ENCODE results near the gene PRKACG.
A peak's percentile ranks its signal among the peaks of the same experiment; 100 is the strongest.

The PRKACG gene

DNA sequence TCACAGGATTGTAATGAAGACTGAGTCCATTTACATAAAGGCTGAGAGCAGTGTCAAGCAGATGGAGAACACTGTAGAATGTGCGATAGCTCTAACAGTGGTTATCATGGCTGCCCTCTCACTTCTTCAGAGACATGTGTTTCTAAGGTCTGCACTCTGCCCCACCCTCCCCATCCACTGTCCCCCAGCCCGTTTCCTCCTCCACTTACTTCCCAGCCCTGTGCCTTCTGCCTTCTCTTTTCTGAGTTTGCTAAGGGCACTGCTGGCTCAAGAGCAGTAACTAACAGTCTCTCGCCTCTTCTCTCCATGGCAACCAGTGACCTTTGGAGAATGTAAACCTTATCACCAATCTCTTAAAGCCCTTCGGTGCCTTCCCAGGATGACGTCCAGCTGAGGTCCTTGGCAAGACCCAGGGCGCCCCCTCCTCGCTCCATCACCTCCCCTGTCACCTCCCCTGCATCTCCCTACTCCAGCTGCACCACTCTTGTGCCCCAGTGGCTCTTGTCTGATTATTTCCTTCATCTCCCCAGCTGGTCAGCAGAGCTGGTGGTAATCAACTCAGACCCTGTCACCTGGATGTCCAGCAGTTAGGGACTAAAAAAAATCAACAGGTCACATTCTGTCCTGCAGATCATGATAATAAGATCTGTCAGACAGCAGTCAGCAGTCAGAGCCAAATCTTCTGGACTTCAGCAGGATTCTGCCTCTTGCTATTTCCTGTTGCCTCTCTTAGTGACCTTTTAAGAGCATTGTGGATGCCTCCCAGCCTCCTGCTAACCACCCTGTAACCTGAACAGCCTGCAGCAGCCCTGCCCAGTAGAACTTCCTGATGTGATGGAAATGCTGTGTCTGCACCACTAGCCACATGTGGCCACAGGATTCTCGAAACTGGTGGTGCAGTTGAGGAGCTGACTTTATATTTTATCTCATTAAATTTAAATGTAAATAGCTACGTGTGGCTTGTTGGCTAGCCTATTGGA is 30.6 kb upstream of the PRKACG start:
- Histone ChIP-seq H3K4me3 (ENCODE audit: low read length) (no peak overlapping the region), H3K36me3 (ENCODE audit: control insufficient read depth, insufficient read depth, low read length, severe bottlenecking) (peaks cover 20% of the 10 kb centered on the region), H3K27me3 (replicated peaks; ENCODE audit: control insufficient read depth, insufficient read depth, low read length) (no peaks in the 10 kb centered on the region), H3K9me3 (ENCODE audit: control insufficient read depth, low read length) (no peaks in the 10 kb centered on the region), H3K9ac (ENCODE audit: low read length) (no peak overlapping the region), H3K4me1 (ENCODE audit: control insufficient read depth, insufficient read depth, low read length) (no peaks in the 10 kb centered on the region)
- peak; percentile 9 for DNase-seq (ENCODE audit: low read depth)

DNA sequence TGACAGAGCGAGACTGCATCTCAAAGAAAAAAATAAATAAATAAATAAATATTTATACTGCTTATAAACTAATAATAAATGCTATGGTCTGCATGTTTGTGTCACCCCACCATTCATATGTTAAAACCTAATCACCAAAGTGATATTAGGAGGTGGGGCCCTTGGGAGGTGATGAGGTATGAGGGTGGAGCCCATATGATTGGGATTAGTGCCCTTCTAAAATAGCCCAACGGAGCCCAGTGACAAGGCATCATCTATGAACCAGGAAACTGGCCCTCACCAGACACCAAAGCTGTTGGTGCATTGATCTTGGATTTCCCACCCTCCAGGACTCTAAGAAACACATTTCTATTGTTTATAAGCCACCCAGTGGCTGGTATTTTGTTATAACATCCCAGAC is 26.7 kb upstream of the PRKACG start:
- peaks cover 5% of the 10 kb centered on the region for H3K4me1 ChIP-seq (ENCODE audit: control insufficient read depth, insufficient read depth, low read length)
- no peaks in the 10 kb centered on the region for H3K27me3 ChIP-seq (replicated peaks; ENCODE audit: control insufficient read depth, insufficient read depth, low read length)
- H3K9ac ChIP-seq (ENCODE audit: low read length), result no peak overlapping the region
- no peak for DNase-seq (ENCODE audit: low read depth)
- H3K36me3 ChIP-seq (ENCODE audit: control insufficient read depth, insufficient read depth, low read length, severe bottlenecking), result no peaks in the 10 kb centered on the region
- H3K9me3 ChIP-seq (ENCODE audit: control insufficient read depth, low read length), result no peaks in the 10 kb centered on the region
- H3K4me3 ChIP-seq (ENCODE audit: low read length), result no peak overlapping the region

DNA sequence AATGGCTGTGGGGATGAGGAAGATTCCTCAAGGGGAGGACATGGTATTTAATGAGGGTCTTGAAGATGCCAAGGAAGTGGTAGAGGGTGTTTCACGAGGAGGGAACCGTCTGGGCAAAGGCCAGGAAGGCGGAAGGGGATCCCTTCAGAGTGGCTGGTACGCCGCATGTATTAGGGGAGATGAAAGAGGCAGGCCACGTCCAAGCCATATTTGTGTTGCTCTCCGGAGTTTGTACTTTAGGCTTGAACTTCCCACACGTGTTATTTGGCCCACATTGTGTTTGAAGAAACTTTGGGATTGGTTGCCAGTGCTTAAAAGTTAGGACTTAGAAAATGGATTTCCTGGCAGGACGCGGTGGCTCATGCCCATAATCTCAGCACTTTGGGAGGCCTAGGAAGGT is 22.9 kb upstream of the PRKACG start:
- Histone ChIP-seq H3K9me3 (ENCODE audit: control insufficient read depth, low read length) (no peaks in the 10 kb centered on the region), H3K36me3 (ENCODE audit: control insufficient read depth, insufficient read depth, low read length, severe bottlenecking) (no peaks in the 10 kb centered on the region), H3K27me3 (replicated peaks; ENCODE audit: control insufficient read depth, insufficient read depth, low read length) (no peaks in the 10 kb centered on the region), H3K9ac (ENCODE audit: low read length) (peak overlapping the region; percentile 99), H3K4me3 (ENCODE audit: low read length) (peak overlapping the region; percentile 98), H3K4me1 (ENCODE audit: control insufficient read depth, insufficient read depth, low read length) (peaks cover 5% of the 10 kb centered on the region)
- no peak for DNase-seq (ENCODE audit: low read depth)

DNA sequence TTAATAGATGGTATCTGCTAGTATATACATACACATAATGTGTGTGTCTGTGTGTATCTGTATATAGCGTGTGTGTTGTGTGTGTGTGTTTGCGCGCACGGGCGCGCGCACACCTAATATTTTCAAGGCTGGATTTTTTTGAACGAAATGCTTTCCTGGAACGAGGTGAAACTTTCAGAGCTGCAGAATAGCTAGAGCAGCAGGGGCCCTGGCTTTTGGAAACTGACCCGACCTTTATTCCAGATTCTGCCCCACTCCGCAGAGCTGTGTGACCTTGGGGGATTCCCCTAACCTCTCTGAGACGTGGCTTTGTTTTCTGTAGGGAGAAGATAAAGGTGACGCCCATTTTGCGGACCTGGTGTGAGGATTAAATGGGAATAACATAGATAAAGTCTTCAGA is 22.4 kb upstream of the PRKACG start:
- H3K36me3 ChIP-seq (ENCODE audit: control insufficient read depth, insufficient read depth, low read length, severe bottlenecking), result no peaks in the 10 kb centered on the region
- no peaks in the 10 kb centered on the region for H3K9me3 ChIP-seq (ENCODE audit: control insufficient read depth, low read length)
- H3K9ac ChIP-seq (ENCODE audit: low read length), result peak overlapping the region; percentile 99
- peaks cover 5% of the 10 kb centered on the region for H3K4me1 ChIP-seq (ENCODE audit: control insufficient read depth, insufficient read depth, low read length)
- no peaks in the 10 kb centered on the region for H3K27me3 ChIP-seq (replicated peaks; ENCODE audit: control insufficient read depth, insufficient read depth, low read length)
- H3K4me3 ChIP-seq (ENCODE audit: low read length), result peak overlapping the region; percentile 98
- DNase-seq (ENCODE audit: low read depth), result no peak

DNA sequence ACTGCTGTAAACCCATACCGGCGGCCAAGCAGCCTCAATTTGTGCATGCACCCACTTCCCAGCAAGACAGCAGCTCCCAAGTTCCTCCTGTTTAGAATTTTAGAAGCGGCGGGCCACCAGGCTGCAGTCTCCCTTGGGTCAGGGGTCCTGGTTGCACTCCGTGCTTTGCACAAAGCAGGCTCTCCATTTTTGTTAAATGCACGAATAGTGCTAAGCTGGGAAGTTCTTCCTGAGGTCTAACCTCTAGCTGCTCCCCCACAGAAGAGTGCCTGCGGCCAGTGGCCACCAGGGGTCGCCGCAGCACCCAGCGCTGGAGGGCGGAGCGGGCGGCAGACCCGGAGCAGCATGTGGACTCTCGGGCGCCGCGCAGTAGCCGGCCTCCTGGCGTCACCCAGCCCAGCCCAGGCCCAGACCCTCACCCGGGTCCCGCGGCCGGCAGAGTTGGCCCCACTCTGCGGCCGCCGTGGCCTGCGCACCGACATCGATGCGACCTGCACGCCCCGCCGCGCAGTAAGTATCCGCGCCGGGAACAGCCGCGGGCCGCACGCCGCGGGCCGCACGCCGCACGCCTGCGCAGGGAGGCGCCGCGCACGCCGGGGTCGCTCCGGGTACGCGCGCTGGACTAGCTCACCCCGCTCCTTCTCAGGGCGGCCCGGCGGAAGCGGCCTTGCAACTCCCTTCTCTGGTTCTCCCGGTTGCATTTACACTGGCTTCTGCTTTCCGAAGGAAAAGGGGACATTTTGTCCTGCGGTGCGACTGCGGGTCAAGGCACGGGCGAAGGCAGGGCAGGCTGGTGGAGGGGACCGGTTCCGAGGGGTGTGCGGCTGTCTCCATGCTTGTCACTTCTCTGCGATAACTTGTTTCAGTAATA is 21.8 kb upstream of the PRKACG start, which contains the start of gene FXN:
Gene FXN, plus strand, starts transcription at position 315 of the 871 bp plus-strand sequence. Its CDS starts 31 bp downstream, at position 346.
- peaks cover 10% of the 10 kb centered on the region for H3K4me1 ChIP-seq (ENCODE audit: control insufficient read depth, insufficient read depth, low read length)
- no peaks in the 10 kb centered on the region for H3K36me3 ChIP-seq (ENCODE audit: control insufficient read depth, insufficient read depth, low read length, severe bottlenecking)
- peak; percentile 88 for DNase-seq (ENCODE audit: low read depth)
- H3K9me3 ChIP-seq (ENCODE audit: control insufficient read depth, low read length), result no peaks in the 10 kb centered on the region
- H3K4me3 ChIP-seq (ENCODE audit: low read length), result peak within 1 kb of the TSS; percentile 98
- H3K9ac ChIP-seq (ENCODE audit: low read length), result peak within 1 kb of the TSS; percentile 99
- no peaks in the 10 kb centered on the region for H3K27me3 ChIP-seq (replicated peaks; ENCODE audit: control insufficient read depth, insufficient read depth, low read length)

DNA sequence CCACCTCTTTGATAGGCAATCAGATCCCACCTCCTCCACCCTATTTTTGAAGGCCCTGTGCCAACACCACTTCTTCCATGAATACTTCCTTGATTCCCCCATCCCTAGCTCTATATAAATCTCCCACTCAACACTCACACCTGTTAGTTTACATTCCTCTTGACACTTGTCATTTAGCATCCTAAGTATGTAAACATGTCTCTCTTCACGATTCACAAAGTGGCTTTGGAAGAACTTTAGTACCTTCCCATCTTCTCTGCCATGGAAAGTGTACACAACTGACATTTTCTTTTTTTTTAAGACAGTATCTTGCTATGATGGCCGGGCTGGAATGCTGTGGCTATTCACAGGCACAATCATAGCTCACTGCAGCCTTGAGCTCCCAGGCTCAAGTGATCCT is 20.2 kb upstream of the PRKACG start:
- Histone ChIP-seq H3K36me3 (ENCODE audit: control insufficient read depth, insufficient read depth, low read length, severe bottlenecking) (no peaks in the 10 kb centered on the region), H3K9ac (ENCODE audit: low read length) (no peak overlapping the region), H3K4me1 (ENCODE audit: control insufficient read depth, insufficient read depth, low read length) (peaks cover 10% of the 10 kb centered on the region), H3K4me3 (ENCODE audit: low read length) (no peak overlapping the region), H3K9me3 (ENCODE audit: control insufficient read depth, low read length) (peaks cover 6% of the 10 kb centered on the region), H3K27me3 (replicated peaks; ENCODE audit: control insufficient read depth, insufficient read depth, low read length) (no peaks in the 10 kb centered on the region)
- no peak for DNase-seq (ENCODE audit: low read depth)

DNA sequence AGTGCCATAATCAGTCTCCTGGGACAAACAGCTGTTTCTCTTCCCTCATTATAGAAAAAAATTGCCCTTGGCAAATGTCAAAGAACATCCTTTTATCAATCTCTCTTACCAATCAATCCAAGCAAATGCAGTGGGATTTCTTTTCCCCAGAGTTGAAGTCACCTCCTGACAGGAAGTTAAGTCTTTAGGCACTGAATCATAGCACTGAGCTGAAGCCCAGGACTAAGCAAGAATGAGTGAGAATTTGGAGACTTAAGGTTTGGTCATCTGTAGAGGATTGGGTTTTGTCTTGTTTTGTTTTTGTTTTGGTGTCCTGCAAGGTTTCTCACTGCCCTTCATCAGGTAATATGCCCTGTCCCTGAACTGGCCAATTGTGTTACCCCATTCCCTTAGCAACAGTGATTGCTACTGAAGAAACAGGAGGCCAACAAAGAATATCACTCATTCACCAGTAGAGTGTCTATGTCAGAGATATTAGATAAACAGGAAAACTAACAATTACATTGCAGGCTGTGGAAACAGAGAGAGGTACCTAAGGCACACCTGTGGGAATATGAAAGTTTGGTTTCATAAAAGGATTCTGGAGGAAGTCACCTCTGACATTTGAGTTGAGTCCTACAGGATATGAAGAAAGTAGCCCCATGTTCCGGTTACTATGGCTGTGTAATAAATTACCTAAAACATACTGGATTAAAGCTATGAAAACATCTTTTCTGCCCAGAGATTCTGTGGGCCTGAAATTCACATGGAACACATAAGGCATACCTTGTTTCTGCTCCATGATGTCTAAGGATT is 17.1 kb upstream of the PRKACG start:
- Histone ChIP-seq H3K9me3 (ENCODE audit: control insufficient read depth, low read length) (peaks cover 6% of the 10 kb centered on the region), H3K36me3 (ENCODE audit: control insufficient read depth, insufficient read depth, low read length, severe bottlenecking) (no peaks in the 10 kb centered on the region), H3K4me3 (ENCODE audit: low read length) (no peak overlapping the region), H3K27me3 (replicated peaks; ENCODE audit: control insufficient read depth, insufficient read depth, low read length) (peaks cover 2% of the 10 kb centered on the region), H3K9ac (ENCODE audit: low read length) (no peak overlapping the region), H3K4me1 (ENCODE audit: control insufficient read depth, insufficient read depth, low read length) (peaks cover 4% of the 10 kb centered on the region)
- DNase-seq (ENCODE audit: low read depth), result peak; percentile 8

DNA sequence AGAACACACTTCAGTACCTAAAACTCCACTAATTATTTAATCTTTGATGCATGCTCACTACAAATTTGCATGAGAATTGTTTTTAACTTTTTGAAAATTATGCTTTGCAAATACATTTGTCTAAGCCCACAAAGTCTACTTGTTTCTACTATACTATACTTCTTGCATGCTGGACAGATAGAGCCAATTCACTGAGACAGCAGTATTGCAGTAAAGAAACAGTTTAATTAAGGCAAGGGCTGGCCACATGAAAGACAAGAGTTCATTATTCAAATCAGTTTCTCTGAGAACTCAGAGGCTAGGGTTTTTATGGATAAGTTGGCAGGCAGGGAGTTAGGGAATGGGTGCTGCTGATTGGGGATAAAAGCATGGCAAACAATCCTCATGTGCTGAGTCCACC is 15.6 kb upstream of the PRKACG start:
- peaks cover 6% of the 10 kb centered on the region for H3K9me3 ChIP-seq (ENCODE audit: control insufficient read depth, low read length)

DNA sequence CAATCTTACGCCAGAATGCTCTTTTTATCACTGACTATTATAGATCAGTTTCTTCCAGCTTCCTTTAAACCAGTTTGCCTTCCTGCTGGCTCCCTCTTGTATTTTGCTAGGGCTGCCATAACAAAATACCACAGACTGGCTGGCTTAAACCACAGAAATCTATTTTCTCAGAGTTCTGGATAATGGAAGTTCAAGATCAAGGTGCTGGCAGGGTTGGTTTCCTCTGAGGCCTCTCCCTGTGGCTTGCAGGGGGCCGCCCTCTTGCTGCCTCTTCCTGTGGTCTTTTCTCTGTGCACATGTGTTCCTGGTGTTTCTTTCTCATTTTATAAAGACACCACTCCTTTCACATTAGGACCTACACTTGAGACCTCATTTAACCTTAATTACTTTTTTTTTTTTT is 14.8 kb upstream of the PRKACG start:
- Histone ChIP-seq H3K4me1 (ENCODE audit: control insufficient read depth, insufficient read depth, low read length) (peaks cover 4% of the 10 kb centered on the region), H3K27me3 (replicated peaks; ENCODE audit: control insufficient read depth, insufficient read depth, low read length) (peaks cover 17% of the 10 kb centered on the region), H3K36me3 (ENCODE audit: control insufficient read depth, insufficient read depth, low read length, severe bottlenecking) (no peaks in the 10 kb centered on the region), H3K9ac (ENCODE audit: low read length) (no peak overlapping the region), H3K9me3 (ENCODE audit: control insufficient read depth, low read length) (peaks cover 6% of the 10 kb centered on the region), H3K4me3 (ENCODE audit: low read length) (no peak overlapping the region)
- DNase-seq (ENCODE audit: low read depth), result no peak

More for the DNA sequence above, 15.6 kb upstream of the PRKACG start:
- no peak overlapping the region for H3K4me3 ChIP-seq (ENCODE audit: low read length)
- peaks cover 9% of the 10 kb centered on the region for H3K27me3 ChIP-seq (replicated peaks; ENCODE audit: control insufficient read depth, insufficient read depth, low read length)
- H3K9ac ChIP-seq (ENCODE audit: low read length), result no peak overlapping the region
- no peaks in the 10 kb centered on the region for H3K36me3 ChIP-seq (ENCODE audit: control insufficient read depth, insufficient read depth, low read length, severe bottlenecking)
- H3K4me1 ChIP-seq (ENCODE audit: control insufficient read depth, insufficient read depth, low read length), result peaks cover 4% of the 10 kb centered on the region
- DNase-seq (ENCODE audit: low read depth), result no peak

DNA sequence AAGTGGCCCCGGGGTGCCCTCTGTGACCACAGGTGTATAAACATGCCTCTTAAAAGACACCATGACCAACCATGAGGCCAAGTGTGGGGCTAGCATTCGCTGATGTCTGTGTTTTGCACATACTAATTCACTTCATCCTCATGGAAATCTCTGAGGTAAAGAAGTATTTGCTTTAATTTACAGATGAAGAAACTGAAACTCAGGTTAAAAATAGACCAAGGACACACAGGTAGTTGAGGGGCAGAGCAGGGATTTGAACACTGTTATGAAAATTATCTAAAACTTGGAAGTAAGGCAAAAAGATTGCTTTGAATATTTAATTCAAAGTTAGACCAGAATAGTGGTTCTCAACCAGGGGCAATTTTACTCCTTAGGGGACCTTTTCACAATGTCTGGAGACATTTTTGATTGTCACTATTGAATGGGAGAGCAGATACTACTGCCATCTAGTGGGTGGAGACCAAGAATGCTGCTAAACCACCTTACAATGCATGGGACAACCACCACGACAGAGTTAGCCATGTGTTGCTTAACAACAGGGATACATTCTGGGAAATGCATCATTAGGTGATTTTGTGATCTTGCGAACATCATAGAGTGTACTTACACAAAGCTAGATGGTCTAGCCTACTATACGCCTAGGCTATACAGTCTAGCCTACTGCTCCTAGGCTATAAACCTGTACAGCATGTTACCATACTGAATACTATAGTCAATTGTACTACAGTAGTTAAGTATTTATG is 13.6 kb upstream of the PRKACG start:
- Histone ChIP-seq H3K4me3 (ENCODE audit: low read length) (no peak overlapping the region), H3K9ac (ENCODE audit: low read length) (no peak overlapping the region), H3K4me1 (ENCODE audit: control insufficient read depth, insufficient read depth, low read length) (peaks cover 4% of the 10 kb centered on the region), H3K27me3 (replicated peaks; ENCODE audit: control insufficient read depth, insufficient read depth, low read length) (peaks cover 26% of the 10 kb centered on the region), H3K9me3 (ENCODE audit: control insufficient read depth, low read length) (peaks cover 6% of the 10 kb centered on the region), H3K36me3 (ENCODE audit: control insufficient read depth, insufficient read depth, low read length, severe bottlenecking) (no peaks in the 10 kb centered on the region)
- peak; percentile 78 for DNase-seq (ENCODE audit: low read depth)

Data from adipocyte (in vitro differentiated cells).